GM19467 (cell line): ENCODE results near the gene C9orf50.
A peak's percentile ranks its signal among the peaks of the same experiment; 100 is the strongest.

Experiments used
- ATAC-seq: cut with Tn5 transposase; IDR thresholded peaks from one replicate; pipeline ENCODE4 v1.9.1; 2021; ENCODE audit warnings: mild to moderate bottlenecking, moderate library complexity; ENCODE audit not compliant: unreplicated experiment

C9orf50 gene

GRCh38 chr9:129633207-129633606 is 12.3 kb upstream of the C9orf50 start:
- ATAC-seq: no peak

GRCh38 chr9:129632460-129632859 is 11.6 kb upstream of the C9orf50 start:
- no peak for ATAC-seq

DNA sequence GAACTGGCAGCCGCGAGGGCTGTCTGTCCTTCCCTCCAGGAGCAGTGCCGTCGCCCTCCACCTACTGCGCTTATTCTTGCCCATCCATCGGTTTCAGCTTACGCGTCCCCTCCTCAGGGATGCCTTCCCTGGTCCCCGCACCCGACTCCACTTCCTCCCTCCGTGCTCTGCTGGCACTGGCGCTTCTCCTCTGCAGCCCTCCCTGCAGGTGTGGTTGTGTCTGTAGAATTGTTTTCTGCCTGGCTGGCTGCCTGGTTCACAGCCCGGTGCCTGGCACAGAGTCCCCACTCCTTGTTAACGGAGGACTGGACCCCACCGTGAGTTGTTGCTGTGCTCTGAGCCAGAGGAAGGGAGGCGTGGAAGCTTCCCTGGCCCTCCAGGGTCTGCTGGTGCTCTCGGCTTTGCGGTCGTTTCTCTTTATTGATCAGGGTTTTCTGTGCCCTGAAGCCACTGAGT is 10.8 kb upstream of the C9orf50 start:
- no peak for ATAC-seq

DNA sequence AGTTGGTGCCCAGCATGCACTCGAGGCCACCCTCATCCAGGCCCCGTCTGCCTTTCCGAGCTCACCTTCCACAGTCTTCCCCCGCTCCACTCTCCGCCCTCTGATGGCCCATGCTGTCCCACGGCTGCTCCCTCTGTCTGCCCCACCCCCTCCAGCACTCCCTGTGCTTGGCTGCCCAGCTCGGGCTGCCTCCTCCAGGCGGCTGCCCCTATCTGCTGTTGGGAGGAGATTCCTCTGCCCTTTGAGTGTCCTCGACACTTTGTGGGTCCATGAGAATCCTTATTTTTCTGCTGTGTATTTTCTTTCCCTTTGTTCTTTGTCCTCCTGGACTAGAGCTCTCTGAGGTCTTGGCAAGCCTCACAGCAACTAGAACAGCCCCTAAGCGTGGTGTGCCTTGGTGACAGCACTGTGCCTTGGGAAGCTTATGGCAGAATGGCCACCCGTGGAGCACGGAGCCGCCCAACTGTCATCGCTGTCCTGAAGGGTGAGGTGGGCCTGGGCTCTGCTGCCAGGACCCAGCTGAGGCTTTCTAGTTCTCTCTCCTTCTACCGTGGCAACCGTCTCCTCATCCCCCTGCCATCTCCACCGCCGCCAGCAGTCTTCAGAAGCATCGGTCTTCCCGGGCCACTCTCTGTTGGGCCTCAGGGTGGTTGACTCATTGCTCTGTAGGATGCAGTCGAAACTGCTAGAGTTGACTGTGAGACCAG is 10.2 kb upstream of the C9orf50 start:
- no peak for ATAC-seq

- no peak for ATAC-seq
Observed at GRCh38 chr9:129629251-129629820, 8.4 kb upstream of the C9orf50 start.

GRCh38 chr9:129628709-129629108 is 7.8 kb upstream of the C9orf50 start:
- ATAC-seq: no peak

GRCh38 chr9:129627556-129628440 is 6.9 kb upstream of the C9orf50 start:
- ATAC-seq: no peak

- no peak for ATAC-seq
Observed at GRCh38 chr9:129626625-129627284, 5.9 kb upstream of the C9orf50 start.

GRCh38 chr9:129626079-129626624 is 5.3 kb upstream of the C9orf50 start, which contains the start of gene NTMT1:
TSS of gene NTMT1 (plus strand) at chr9:129626163. CDS start at chr9:129632704, 6,541 bp downstream.
- peak; percentile 59 for ATAC-seq

- ATAC-seq: no peak
Observed at GRCh38 chr9:129624947-129625346, 4.0 kb upstream of the C9orf50 start.

DNA sequence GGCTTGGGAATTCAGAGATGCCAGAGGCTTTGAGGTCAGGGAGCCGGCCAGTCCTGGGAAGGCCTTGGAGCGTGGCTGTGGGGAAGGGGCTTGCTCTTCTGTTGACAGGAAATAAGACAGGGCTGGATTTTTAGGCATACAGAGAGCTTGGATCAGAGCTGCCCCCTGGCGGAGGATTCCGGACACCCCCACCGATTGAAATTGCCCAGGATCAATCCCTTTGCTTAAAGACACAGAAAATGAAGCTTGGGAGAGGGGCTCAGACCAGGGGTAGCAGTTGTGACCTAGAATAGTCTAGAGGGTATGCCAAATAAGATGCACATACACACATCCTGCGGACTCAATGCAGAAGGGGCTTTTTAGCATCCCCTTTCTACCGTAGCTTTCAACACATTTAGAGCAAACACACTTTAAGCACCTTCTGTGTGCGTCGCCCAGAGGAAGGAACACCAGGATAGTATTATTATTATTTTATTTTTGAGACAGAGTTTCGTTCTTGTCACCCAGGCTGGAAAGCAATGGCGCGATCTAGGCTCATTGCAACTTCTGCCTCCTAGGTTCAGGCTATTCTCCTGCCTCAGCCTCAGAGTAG is 3.4 kb upstream of the C9orf50 start:
- ATAC-seq: no peak

DNA sequence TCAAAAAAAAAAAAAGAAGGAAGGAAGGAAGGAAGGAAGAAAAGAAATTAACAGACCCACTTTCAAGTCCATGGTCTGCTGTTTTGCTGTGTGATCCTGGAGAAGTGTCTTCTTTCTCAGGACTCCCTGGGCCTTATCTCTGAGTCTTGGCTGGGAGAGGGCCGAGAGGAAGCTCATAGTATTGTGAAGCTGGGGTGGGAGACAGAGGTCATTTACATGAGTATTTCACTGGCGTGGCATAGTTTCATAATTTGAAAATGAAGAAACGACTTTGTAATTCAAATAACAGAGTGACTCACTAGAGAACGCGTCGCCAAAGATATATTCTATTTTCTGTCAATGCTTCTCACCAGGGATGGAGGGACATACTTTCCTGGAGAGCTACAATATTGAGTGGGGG is 2.4 kb upstream of the C9orf50 start:
- no peak for ATAC-seq

DNA sequence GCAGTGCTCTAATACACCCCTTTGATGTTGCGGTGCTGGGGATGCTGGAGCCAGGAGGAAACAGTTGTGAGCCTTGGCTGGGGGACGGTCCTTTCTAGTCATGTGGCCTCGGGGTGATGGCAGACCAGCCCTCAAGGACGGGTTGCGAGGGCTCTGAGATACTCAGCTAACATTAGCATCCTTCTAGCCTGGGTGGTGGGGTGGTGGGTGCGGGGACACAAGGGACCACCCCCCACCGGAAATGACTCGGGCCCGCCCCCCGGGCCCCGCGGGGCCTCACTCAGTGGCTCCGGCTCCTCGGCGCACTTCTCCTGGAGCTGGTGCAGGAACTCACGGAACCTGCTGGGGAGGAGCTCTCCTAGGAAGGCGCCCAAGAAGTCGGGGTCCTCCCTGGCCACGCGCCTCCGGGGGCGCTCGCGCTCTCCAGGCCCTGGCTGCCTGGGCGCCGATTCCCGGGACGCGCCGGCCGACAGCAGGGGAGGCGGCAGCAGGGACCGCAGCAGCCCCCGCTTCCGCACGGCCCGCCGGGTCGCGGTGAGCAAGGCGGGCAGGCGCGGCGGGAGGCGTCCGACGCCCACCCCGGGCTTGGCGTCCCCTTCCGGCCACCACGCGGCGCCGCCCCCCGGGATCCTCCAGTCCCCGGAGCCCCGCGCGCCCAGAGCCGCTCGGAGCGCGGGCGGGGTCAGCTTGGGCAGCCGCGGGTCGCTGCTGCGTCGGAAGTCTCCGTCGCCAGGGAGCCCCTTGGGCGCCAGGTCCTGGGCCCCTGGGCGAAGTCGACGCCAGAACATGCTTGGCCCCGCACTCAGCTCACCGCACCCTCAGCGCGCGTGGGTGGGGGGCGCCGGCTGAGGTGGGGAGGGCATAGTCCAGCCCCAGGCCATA is 873 bp downstream of the C9orf50 start:
- ATAC-seq: no peak

DNA sequence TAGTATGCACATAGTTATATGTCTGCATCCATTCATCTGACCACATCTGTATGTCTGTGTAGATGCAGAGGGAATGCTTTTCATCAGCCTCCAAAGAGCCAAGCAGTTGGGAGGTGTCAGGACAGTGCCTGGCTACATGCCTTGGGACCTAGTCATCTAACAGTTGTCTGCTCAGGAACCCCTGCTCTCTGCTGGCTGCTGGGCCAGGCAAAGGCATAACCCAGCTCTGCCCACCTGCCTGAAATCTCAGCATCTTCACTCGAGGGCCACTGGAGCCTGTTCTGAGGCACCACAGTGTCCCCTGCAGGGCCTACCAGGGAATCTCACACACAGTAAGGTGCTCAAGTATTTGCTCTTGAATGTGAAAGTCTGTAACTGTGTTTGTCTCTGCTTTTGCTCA is 3.7 kb downstream of the C9orf50 start:
- ATAC-seq: no peak

- ATAC-seq: no peak
Observed at GRCh38 chr9:129615407-129616285, 5.3 kb downstream of the C9orf50 start.

GRCh38 chr9:129614932-129615331 is 6.0 kb downstream of the C9orf50 start:
- no peak for ATAC-seq

DNA sequence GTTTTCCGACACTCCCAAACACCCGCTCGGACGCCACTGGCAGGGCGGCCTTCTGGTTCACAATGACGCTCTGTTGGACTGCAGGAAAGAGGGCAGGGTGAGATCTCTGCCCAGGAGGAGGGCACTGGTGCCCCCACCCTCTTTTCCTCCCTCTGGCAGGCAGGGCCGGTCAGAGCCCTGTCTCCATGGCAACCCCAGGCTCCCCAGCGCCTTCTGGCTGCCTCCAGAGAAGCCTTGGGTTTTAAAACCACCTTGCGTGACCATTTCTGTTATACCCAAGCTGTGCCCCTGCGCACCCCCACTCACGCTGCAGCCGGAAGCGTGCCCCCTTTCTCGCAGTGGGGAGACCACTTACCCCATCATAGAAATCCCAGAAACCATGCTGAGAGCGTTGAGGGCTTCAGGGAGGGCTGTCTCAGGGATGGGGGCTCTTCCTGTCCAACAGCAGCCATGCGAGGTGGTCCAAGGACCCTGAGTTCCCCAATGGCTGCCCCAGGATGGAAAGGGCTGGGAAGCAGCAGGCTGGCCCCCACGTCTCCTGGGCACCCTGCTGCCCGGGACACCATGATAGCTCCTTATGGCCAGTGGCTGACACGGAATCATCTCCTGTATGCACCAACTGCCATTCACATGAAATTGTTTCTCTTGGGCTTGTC is 7.3 kb downstream of the C9orf50 start:
- no peak for ATAC-seq
